Fibroblast of the aortic adventitia (primary cell): ENCODE measurements around the gene MAP4. TPM values are rescaled to one million over a fixed set of nuclear protein-coding genes. Genes with fewer than 3 reads are reported as not detected.

ENCODE experiments used
- DNase-seq: peaks from one replicate; pipeline ENCODE4 v3.0.0-alpha.2; 2010; ENCODE audit warnings: low read depth
- H3K4me3 ChIP-seq: 2 replicates; pipeline ENCODE4 v1.5.1; 2011; ENCODE audit warnings: low read depth, mild to moderate bottlenecking, control low read depth, low read length, moderate library complexity
- total RNA-seq: library from RNA; depleted of rRNA; stranded (reverse); fragments of >200 nt; gene quantifications from 2 replicates; pipeline ENCODE4 v1.2.3, GENCODE V29; 2012; ENCODE audit warnings: low replicate concordance
- TF ChIP-seq, protein P1 (sequence below): IDR thresholded peaks from 2 replicates; pipeline ENCODE4 v1.5.1; 2011; ENCODE audit warnings: mild to moderate bottlenecking, low read length, control low read depth, inconsistent platforms; ENCODE audit not compliant: insufficient read depth

MAP4 gene
- total RNA-seq, 1 donor: 157 TPM

DNA sequence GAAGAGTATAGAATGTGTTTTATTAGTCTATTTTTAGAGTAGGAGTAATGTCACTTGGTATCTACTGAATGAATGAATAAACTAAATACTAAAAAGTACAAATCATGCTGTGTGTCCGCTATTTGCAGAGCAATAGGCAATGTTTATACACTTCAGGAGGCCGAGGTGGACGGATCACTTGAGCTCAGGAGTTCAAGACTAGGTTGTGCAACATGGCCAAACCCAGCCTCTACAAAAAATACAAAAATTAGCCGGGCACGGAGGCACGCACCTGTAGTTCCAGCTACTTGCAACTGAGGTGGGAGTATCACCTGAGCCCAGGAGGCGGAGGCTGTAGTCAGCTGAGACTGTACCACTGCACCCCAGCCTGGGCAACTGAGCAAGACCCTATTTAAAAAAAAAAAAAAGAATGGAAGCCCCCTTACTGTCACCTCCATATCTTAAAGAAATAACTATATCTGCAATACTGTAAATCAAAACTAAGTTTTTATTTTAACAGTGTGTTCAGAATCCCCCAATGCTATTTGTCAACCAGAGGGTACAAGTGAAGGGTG lies 114.9 kb downstream of the MAP4 start:
- TF ChIP-seq, protein P1, sequence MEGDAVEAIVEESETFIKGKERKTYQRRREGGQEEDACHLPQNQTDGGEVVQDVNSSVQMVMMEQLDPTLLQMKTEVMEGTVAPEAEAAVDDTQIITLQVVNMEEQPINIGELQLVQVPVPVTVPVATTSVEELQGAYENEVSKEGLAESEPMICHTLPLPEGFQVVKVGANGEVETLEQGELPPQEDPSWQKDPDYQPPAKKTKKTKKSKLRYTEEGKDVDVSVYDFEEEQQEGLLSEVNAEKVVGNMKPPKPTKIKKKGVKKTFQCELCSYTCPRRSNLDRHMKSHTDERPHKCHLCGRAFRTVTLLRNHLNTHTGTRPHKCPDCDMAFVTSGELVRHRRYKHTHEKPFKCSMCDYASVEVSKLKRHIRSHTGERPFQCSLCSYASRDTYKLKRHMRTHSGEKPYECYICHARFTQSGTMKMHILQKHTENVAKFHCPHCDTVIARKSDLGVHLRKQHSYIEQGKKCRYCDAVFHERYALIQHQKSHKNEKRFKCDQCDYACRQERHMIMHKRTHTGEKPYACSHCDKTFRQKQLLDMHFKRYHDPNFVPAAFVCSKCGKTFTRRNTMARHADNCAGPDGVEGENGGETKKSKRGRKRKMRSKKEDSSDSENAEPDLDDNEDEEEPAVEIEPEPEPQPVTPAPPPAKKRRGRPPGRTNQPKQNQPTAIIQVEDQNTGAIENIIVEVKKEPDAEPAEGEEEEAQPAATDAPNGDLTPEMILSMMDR: no peak
- no peak overlapping the region for H3K4me3 ChIP-seq
- no peak for DNase-seq

DNA sequence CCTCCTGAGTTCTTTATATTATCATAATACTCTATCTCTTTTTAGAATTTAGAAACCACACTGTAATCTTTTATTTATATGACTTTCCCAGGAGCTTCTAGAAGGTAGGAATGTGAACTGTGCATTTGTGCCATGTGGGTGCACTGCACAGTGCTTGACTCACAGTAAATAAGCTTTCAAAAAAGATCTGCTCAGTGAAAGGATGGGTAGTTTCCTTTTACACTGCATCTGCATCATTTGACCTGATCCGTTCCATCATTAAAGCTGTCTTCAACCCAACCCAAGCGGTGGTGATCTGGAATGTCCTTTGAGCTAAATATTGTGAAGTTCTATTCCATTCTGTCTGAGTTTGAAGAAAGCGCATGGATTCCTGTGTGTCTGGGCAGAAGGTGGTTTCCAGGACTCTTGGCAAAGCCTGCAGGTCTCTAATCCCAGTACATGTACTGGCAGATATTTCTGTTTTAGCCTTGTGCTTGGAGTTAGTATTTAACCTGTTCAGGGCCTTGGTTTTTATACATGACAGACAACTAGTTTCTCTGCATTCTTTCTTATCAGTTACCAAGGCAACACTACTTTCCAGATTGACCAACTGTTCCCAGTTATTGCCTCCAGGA lies 116.6 kb downstream of the MAP4 start:
- TF ChIP-seq, protein P1: no peak
- DNase-seq: peak; percentile 35
- no peak overlapping the region for H3K4me3 ChIP-seq

DNA sequence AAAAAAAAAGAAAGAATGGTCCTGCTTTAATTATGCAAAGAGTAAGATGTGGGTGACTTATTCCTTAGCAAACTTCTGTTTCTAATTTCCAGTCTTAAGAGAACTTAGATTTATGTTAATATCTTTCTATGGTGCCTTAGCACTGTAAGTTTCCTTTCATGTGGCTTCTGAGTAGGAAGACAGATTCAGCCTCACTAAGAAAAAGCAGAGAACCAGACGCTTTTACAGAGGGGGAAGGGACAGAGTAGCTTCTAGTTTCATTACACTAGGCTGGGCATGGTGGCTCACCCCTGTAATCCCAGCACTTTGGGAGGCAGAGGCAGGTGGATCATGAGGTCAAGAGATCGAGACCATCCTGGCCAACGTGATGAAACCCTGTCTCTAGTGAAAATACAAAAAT lies 118.3 kb downstream of the MAP4 start:
- DNase-seq: no peak
- no peak overlapping the region for H3K4me3 ChIP-seq
- TF ChIP-seq, protein P1: no peak

DNA sequence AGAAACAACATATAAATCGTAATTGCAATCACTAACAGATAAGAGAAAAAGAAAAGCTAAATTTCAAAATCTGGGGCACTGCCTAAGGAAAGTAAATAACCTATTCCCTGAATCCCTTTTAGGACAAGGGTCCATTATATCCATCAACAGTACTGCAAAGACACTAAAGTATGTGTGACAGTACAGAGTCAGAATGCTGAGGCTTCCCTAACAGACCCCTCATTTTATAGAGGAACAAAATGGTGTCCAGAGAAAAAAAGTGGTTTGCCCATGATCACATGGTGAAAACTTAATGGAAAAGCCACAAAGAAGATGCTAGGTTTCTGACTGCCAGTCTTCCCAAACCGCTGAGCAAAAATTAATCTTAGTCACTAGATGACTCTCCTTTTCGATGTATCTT lies 119.5 kb downstream of the MAP4 start:
- TF ChIP-seq, protein P1: no peak
- H3K4me3 ChIP-seq: no peak overlapping the region
- DNase-seq: no peak

DNA sequence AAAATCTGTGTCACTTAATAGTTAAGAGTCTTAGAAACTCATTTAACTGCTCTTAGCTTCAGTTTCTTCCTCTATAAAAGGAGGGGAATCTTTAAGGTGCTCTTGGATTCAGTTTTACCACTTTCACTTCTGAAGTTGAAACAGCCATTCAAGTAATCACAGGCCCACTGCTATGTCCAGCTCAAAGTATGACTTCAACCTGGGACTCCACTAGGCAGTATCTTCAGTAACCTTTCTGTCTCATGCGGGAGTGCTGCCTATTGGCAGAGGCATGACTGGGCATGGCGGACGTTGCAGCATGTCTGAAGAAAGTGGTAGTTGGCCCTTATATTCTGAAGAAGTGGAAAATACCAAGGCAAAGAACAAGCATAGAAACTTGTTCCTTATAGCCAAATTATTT lies 121.0 kb downstream of the MAP4 start:
- DNase-seq: no peak
- TF ChIP-seq, protein P1: no peak
- H3K4me3 ChIP-seq: no peak overlapping the region

DNA sequence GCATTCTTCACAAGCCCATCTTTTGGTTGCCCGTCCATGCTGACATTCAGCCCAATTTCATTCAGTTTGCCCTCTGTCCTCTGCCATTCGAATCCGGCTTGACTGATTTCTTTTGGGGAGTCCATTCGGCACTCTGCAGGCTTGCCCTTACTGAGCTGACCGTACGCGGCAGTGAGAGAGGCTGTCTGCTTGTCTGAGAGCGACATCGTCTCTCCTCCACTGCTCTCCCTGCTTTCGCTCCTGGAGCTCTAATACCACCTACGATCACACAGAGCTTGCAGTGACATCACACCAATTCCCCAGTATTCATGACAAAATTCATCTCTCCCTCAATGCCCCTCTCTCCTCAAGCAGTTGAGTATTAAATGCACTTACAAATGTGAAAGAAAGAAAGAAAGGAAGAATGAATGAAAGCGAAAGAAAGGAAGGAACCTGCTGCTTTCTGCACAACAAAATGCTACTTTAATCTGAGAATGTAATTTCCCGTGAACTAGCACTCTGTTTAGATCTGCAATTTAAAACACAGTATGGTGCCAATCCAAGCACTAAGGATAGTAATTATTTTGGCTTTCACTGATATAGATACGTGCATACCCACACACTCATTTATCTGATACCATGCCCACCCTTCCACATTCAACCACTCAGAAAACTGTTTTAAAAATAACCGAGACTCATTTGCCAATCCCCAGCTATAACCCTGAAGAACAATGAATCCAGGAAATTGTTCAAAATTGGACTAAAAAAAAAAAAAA lies 123.8 kb downstream of the MAP4 start:
- TF ChIP-seq, protein P1: no peak
- no peak for DNase-seq

More for the DNA sequence above, 123.8 kb downstream of the MAP4 start:
- H3K4me3 ChIP-seq: no peak overlapping the region
